ENCODE measurements around the gene AASDH.
"Not testable (repeated sequence)": the region's sequence is repeated elsewhere in the genome, so short reads cannot be mapped to it uniquely, and the experiment has no call there.

The AASDH gene

DNA sequence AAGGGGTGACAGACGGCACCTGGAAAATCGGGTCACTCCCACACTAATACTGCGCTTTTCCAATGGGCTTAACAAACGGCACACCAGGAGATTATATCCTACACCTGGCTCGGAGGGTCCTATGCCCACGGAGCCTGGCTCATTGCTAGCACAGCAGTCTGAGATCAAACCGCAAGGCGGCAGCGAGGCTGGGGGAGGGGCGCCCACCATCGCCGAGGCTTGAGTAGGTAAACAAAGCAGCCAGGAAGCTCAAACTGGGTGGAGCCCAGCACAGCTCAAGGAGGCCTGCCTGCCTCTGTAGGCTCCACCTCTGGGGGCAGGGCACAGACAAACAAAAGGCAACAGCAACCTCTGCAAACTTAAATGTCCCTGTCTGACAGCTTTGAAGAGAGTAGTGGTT lies 24.3 kb downstream of the AASDH start:
- H3K27me3 ChIP-seq (ENCODE audit: control insufficient read depth in 1 of 2, insufficient read depth in 2 of 2, low read length in 2 of 2): not testable (repeated sequence)

DNA sequence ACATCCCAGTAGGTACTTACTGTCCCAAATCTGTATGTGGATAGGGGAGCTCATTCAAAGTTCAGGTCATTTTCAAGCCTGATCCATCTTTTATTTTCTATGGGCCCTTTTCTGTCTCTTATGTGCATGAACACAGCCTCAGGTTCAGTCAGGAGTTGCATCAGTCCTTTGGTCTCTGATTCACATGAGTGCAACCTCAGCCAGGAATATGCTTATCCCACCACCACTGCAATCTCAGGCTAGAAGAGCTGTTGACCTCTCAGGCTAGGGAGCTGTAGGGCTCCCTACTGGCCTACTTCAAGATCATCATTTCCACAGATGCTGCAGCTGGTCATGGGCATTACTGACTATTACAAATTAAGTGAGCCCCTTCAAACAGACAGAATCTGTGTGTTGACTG lies 27.2 kb downstream of the AASDH start:
- Histone ChIP-seq H3K27me3 (ENCODE audit: control insufficient read depth in 1 of 2, insufficient read depth in 2 of 2, low read length in 2 of 2) (no peaks in the 10 kb centered on the region), H3K4me1 (ENCODE audit: control insufficient read depth in 1 of 2, insufficient read depth in 2 of 2, low read length in 2 of 2) (no peaks in the 10 kb centered on the region), H3K27ac (ENCODE audit: low read depth, low read length) (no peak overlapping the region), H3K9me3 (ENCODE audit: control insufficient read depth in 1 of 2, low read length in 2 of 2) (no peaks in the 10 kb centered on the region), H3K36me3 (ENCODE audit: control insufficient read depth in 1 of 2, insufficient read depth in 2 of 2, low read length in 2 of 2) (peaks cover 0 to 14% of the 10 kb centered on the region in 2 donors), H3K9ac (ENCODE audit: low read depth in 1 of 2, low read length in 2 of 2) (no peak overlapping the region), H3K4me3 (ENCODE audit: low read depth in 1 of 2, low read length in 2 of 2) (no peak overlapping the region)

More for the DNA sequence above, 24.3 kb downstream of the AASDH start:
- H3K4me1 ChIP-seq (ENCODE audit: control insufficient read depth in 1 of 2, insufficient read depth in 2 of 2, low read length in 2 of 2); H3K9me3 ChIP-seq (ENCODE audit: control insufficient read depth in 1 of 2, low read length in 2 of 2); H3K9ac ChIP-seq (ENCODE audit: low read depth in 1 of 2, low read length in 2 of 2); H3K4me3 ChIP-seq (ENCODE audit: low read depth in 1 of 2, low read length in 2 of 2); H3K36me3 ChIP-seq (ENCODE audit: control insufficient read depth in 1 of 2, insufficient read depth in 2 of 2, low read length in 2 of 2); H3K27ac ChIP-seq (ENCODE audit: low read depth, low read length): not testable (repeated sequence)

DNA sequence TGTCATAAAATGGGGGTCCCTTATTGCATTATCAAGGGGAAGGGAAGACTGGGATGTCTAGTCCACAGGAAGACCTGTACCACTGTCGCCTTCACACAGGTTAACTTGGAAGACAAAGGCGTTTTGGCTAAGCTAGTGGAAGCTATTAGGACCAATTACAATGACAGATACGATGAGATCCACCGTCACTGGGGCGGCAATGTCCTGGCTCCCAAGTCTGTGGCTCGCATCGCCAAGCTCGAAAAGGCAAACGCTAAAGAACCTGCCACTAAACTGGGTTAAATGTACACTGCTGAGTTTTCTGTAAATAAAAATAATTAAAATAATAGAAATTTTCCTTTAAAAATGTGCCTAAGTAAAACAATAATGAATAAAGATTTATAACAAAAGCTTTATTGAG lies 30.6 kb downstream of the AASDH start:
- Histone ChIP-seq H3K27me3 (ENCODE audit: control insufficient read depth in 1 of 2, insufficient read depth in 2 of 2, low read length in 2 of 2) (no peaks in the 10 kb centered on the region), H3K4me1 (ENCODE audit: control insufficient read depth in 1 of 2, insufficient read depth in 2 of 2, low read length in 2 of 2) (no peaks in the 10 kb centered on the region), H3K4me3 (ENCODE audit: low read depth in 1 of 2, low read length in 2 of 2) (no peak overlapping the region), H3K9ac (ENCODE audit: low read depth in 1 of 2, low read length in 2 of 2) (no peak overlapping the region), H3K27ac (ENCODE audit: low read depth, low read length) (no peak overlapping the region), H3K9me3 (ENCODE audit: control insufficient read depth in 1 of 2, low read length in 2 of 2) (no peaks in the 10 kb centered on the region), H3K36me3 (ENCODE audit: control insufficient read depth in 1 of 2, insufficient read depth in 2 of 2, low read length in 2 of 2) (peaks cover 0 to 26% of the 10 kb centered on the region in 2 donors)

DNA sequence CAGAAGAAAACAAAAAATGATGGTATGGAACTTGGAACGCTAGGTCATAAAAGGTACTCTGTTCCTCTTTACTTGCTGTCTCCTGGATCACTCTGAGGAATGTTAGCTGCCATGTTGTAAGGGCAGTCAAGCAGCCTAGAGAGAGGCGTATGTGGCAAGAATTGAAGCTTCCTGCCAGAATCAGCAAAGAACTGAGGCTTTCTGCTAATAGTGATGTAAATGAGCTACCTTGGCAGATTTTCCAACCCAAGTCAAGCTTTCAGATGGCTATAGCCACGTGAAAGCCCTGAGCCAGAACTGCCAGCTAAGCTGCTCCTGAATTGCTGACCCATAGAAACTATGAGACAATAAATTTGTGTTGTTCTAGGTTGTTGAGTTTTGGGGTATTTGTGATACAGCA lies 38.7 kb downstream of the AASDH start:
- H3K9ac ChIP-seq (ENCODE audit: low read depth in 1 of 2, low read length in 2 of 2): no peak overlapping the region
- no peak overlapping the region for H3K4me3 ChIP-seq (ENCODE audit: low read depth in 1 of 2, low read length in 2 of 2)
- H3K36me3 ChIP-seq (ENCODE audit: control insufficient read depth in 1 of 2, insufficient read depth in 2 of 2, low read length in 2 of 2): peaks cover 0 to 26% of the 10 kb centered on the region in 2 donors
- no peaks in the 10 kb centered on the region for H3K4me1 ChIP-seq (ENCODE audit: control insufficient read depth in 1 of 2, insufficient read depth in 2 of 2, low read length in 2 of 2)
- no peak overlapping the region for H3K27ac ChIP-seq (ENCODE audit: low read depth, low read length)
- no peaks in the 10 kb centered on the region for H3K27me3 ChIP-seq (ENCODE audit: control insufficient read depth in 1 of 2, insufficient read depth in 2 of 2, low read length in 2 of 2)
- no peaks in the 10 kb centered on the region for H3K9me3 ChIP-seq (ENCODE audit: control insufficient read depth in 1 of 2, low read length in 2 of 2)

DNA sequence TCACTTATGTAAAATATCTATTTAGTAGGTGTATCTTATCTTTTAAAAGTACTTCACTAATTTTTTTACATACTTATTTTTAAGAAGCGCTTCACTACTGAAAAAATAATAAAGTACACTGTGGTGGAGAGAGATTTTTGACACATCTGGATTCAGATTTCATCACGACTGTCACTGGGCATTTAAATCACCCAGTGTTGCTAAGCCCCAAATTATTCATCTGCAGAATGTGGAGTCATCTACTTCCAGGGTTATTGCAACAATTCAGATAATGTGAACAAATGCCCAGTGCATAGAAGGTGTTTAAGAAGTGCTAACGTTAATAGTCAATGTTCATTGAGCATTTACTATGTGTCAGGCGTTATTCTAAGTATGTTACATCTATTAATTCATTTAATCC lies 41.8 kb downstream of the AASDH start:
- H3K27me3 ChIP-seq (ENCODE audit: control insufficient read depth in 1 of 2, insufficient read depth in 2 of 2, low read length in 2 of 2): no peaks in the 10 kb centered on the region
- H3K9ac ChIP-seq (ENCODE audit: low read depth in 1 of 2, low read length in 2 of 2): no peak overlapping the region
- no peak overlapping the region for H3K27ac ChIP-seq (ENCODE audit: low read depth, low read length)
- no peak overlapping the region for H3K4me3 ChIP-seq (ENCODE audit: low read depth in 1 of 2, low read length in 2 of 2)
- H3K9me3 ChIP-seq (ENCODE audit: control insufficient read depth in 1 of 2, low read length in 2 of 2): no peaks in the 10 kb centered on the region
- peaks cover 0 to 18% of the 10 kb centered on the region in 2 donors for H3K36me3 ChIP-seq (ENCODE audit: control insufficient read depth in 1 of 2, insufficient read depth in 2 of 2, low read length in 2 of 2)
- H3K4me1 ChIP-seq (ENCODE audit: control insufficient read depth in 1 of 2, insufficient read depth in 2 of 2, low read length in 2 of 2): no peaks in the 10 kb centered on the region

DNA sequence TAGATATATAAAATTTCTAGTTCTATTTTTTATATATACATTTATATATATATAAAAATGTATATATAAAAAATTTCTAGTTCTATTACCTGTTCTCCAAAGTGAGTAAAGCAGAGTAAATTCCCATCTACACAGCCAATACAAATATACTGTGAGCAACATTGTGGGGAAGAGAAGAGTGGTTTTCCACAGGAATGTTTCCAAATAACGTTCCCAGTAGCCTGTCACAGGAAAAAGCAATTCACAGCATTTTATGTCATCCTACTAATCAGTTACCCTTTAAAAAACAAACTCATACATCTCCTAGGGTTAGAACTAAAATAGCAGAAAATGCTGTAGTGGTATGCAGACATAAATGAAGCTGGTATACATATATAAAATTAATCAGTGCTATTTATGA lies 44.5 kb downstream of the AASDH start:
- Histone ChIP-seq H3K27ac (ENCODE audit: low read depth, low read length) (no peak overlapping the region), H3K4me3 (ENCODE audit: low read depth in 1 of 2, low read length in 2 of 2) (no peak overlapping the region), H3K9me3 (ENCODE audit: control insufficient read depth in 1 of 2, low read length in 2 of 2) (no peaks in the 10 kb centered on the region), H3K27me3 (ENCODE audit: control insufficient read depth in 1 of 2, insufficient read depth in 2 of 2, low read length in 2 of 2) (no peaks in the 10 kb centered on the region), H3K4me1 (ENCODE audit: control insufficient read depth in 1 of 2, insufficient read depth in 2 of 2, low read length in 2 of 2) (no peaks in the 10 kb centered on the region), H3K9ac (ENCODE audit: low read depth in 1 of 2, low read length in 2 of 2) (no peak overlapping the region), H3K36me3 (ENCODE audit: control insufficient read depth in 1 of 2, insufficient read depth in 2 of 2, low read length in 2 of 2) (peaks cover 5 to 8% of the 10 kb centered on the region in 2 donors)

DNA sequence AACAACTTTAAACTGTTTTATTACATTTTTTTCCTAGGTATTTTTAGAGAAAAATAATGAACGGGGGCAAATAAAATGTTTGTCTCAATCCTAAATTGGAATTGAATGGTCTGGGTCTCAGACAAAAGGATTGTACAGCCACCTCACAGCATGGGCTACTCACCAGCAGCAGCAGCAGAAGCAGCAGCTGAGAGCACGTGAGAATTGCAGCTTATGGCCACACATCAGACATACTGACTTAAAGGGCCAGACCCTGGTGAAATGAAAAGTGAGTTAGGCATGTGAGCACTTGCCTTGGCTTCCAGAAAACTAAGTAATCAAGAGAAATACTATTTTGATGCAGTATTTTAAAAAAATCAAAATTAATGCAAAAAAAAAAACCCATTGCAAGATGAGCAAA lies 56.6 kb downstream of the AASDH start:
- Histone ChIP-seq H3K4me1 (ENCODE audit: control insufficient read depth in 1 of 2, insufficient read depth in 2 of 2, low read length in 2 of 2) (no peaks in the 10 kb centered on the region), H3K4me3 (ENCODE audit: low read depth in 1 of 2, low read length in 2 of 2) (no peak overlapping the region), H3K9me3 (ENCODE audit: control insufficient read depth in 1 of 2, low read length in 2 of 2) (no peaks in the 10 kb centered on the region), H3K36me3 (ENCODE audit: control insufficient read depth in 1 of 2, insufficient read depth in 2 of 2, low read length in 2 of 2) (peaks cover 11 to 22% of the 10 kb centered on the region in 2 donors), H3K27ac (ENCODE audit: low read depth, low read length) (no peak overlapping the region), H3K9ac (ENCODE audit: low read depth in 1 of 2, low read length in 2 of 2) (no peak overlapping the region), H3K27me3 (ENCODE audit: control insufficient read depth in 1 of 2, insufficient read depth in 2 of 2, low read length in 2 of 2) (no peaks in the 10 kb centered on the region)

DNA sequence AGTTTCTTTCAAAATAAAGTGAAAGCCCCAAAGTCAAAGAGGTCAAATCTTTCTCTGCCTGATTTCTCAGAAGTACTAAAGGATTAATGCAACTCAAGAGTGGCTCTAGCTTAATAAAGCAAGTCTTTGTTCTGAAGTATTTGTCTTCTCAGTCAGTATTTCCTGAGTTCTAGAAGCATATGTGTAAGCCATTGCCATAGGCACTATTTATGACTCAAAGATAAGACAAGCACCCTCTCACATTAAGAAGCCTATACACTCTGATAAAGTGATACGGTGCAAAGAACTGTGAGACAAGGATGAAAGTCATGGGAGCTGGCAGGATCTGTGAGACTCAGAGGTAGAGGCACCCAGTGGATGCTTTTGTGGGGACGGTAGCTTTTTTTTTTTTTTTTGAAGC lies 60.9 kb downstream of the AASDH start:
- no peak overlapping the region for H3K9ac ChIP-seq (ENCODE audit: low read depth in 1 of 2, low read length in 2 of 2)
- no peaks in the 10 kb centered on the region for H3K27me3 ChIP-seq (ENCODE audit: control insufficient read depth in 1 of 2, insufficient read depth in 2 of 2, low read length in 2 of 2)
- H3K36me3 ChIP-seq (ENCODE audit: control insufficient read depth in 1 of 2, insufficient read depth in 2 of 2, low read length in 2 of 2): peaks cover 11 to 45% of the 10 kb centered on the region in 2 donors
- no peaks in the 10 kb centered on the region for H3K4me1 ChIP-seq (ENCODE audit: control insufficient read depth in 1 of 2, insufficient read depth in 2 of 2, low read length in 2 of 2)
- no peak overlapping the region for H3K4me3 ChIP-seq (ENCODE audit: low read depth in 1 of 2, low read length in 2 of 2)
- no peaks in the 10 kb centered on the region for H3K9me3 ChIP-seq (ENCODE audit: control insufficient read depth in 1 of 2, low read length in 2 of 2)
- no peak overlapping the region for H3K27ac ChIP-seq (ENCODE audit: low read depth, low read length)

DNA sequence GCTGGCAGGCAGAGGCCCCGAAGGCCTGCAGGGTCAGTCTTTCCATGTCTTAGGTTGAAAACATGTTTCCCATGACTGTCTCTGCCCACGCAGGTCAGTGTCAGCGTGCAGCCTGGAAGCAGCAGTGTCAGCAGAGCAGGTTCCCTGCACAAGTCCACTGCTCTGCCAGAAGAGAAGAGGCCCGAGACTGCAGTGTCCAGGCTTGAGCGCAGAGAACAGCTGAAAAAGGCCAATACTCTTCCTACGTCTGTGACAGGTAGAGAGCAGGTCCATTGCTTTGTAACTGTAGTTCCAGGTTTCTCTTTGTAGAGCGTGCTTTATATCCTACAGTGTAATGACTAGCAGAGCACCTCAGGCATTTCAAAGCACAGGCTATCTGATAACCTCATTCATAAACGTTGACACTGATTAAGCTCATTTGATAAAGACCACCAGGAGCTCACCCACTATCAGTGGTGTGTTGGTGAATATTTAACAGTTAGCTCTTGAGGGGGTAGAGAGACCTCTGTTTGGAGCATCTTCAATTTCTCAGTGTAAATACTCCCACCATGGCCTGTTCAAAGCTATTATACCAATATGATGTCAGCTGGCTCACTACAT lies 63.2 kb downstream of the AASDH start:
- Histone ChIP-seq H3K36me3 (ENCODE audit: control insufficient read depth in 1 of 2, insufficient read depth in 2 of 2, low read length in 2 of 2) (peaks cover 10 to 50% of the 10 kb centered on the region in 2 donors), H3K27me3 (ENCODE audit: control insufficient read depth in 1 of 2, insufficient read depth in 2 of 2, low read length in 2 of 2) (no peaks in the 10 kb centered on the region), H3K4me1 (ENCODE audit: control insufficient read depth in 1 of 2, insufficient read depth in 2 of 2, low read length in 2 of 2) (no peaks in the 10 kb centered on the region), H3K4me3 (ENCODE audit: low read depth in 1 of 2, low read length in 2 of 2) (no peak overlapping the region), H3K9me3 (ENCODE audit: control insufficient read depth in 1 of 2, low read length in 2 of 2) (no peaks in the 10 kb centered on the region), H3K27ac (ENCODE audit: low read depth, low read length) (no peak overlapping the region), H3K9ac (ENCODE audit: low read depth in 1 of 2, low read length in 2 of 2) (no peak overlapping the region)

DNA sequence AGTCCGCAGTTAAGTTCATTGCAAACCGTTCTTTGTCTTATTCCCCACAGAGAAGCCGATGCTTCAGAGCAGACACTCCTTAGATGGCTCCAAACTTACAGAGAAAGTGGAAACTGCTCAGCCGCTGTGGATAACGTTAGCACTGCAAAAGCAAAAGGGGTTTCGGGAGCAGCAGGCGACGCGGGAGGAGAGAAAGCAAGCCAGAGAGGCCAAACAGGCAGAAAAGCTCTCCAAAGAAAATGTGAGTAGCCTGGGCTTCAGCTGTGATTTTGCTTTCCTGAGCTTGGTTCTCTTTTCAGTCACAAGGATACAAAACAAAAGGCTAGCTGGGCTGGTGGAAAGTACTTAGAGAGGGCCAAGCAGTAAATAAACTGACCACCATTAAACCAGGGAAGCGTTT lies 64.0 kb downstream of the AASDH start:
- Histone ChIP-seq H3K9ac (ENCODE audit: low read depth in 1 of 2, low read length in 2 of 2) (no peak overlapping the region), H3K9me3 (ENCODE audit: control insufficient read depth in 1 of 2, low read length in 2 of 2) (no peaks in the 10 kb centered on the region), H3K4me3 (ENCODE audit: low read depth in 1 of 2, low read length in 2 of 2) (no peak overlapping the region), H3K4me1 (ENCODE audit: control insufficient read depth in 1 of 2, insufficient read depth in 2 of 2, low read length in 2 of 2) (no peaks in the 10 kb centered on the region), H3K36me3 (ENCODE audit: control insufficient read depth in 1 of 2, insufficient read depth in 2 of 2, low read length in 2 of 2) (peaks cover 8 to 48% of the 10 kb centered on the region in 2 donors), H3K27ac (ENCODE audit: low read depth, low read length) (no peak overlapping the region), H3K27me3 (ENCODE audit: control insufficient read depth in 1 of 2, insufficient read depth in 2 of 2, low read length in 2 of 2) (no peaks in the 10 kb centered on the region)

DNA sequence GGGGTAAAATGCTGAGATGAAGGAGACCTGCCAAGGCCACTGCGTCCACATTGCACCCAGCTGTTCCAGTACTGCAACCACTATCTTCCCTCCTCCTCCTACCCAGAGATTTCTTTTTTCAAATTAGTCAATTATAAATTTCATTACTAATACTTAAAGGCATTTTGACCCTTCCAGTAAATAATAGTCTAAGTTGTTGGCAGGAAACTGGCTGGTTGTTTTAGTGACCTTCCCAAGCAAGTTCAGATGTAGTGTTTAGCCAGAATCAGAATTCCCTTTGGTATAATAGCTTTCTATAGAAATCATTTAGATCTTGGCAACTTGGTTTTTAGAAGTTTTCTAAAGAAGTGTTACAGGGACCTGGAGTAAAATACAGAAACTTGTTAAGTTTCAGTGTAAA lies 66.0 kb downstream of the AASDH start:
- no peak overlapping the region for H3K27ac ChIP-seq (ENCODE audit: low read depth, low read length)
- H3K36me3 ChIP-seq (ENCODE audit: control insufficient read depth in 1 of 2, insufficient read depth in 2 of 2, low read length in 2 of 2): peaks cover 5 to 53% of the 10 kb centered on the region in 2 donors
- no peak overlapping the region for H3K9ac ChIP-seq (ENCODE audit: low read depth in 1 of 2, low read length in 2 of 2)
- H3K4me1 ChIP-seq (ENCODE audit: control insufficient read depth in 1 of 2, insufficient read depth in 2 of 2, low read length in 2 of 2): no peaks in the 10 kb centered on the region
- H3K27me3 ChIP-seq (ENCODE audit: control insufficient read depth in 1 of 2, insufficient read depth in 2 of 2, low read length in 2 of 2): no peaks in the 10 kb centered on the region
- H3K9me3 ChIP-seq (ENCODE audit: control insufficient read depth in 1 of 2, low read length in 2 of 2): no peaks in the 10 kb centered on the region
- H3K4me3 ChIP-seq (ENCODE audit: low read depth in 1 of 2, low read length in 2 of 2): no peak overlapping the region

All from duodenal mucosa (tissue), 2 donors.